GM23338 (cell line): Measurements from ENCODE around the gene GPR55. TPM values are rescaled to one million over a fixed set of nuclear protein-coding genes. Genes with fewer than 3 reads are reported as not detected.

Experiments
- ATAC-seq: fragments of 200-7000 bp; cut with Tn5 transposase; 3 replicates; pipeline ENCODE4 v1.9.1; 2020
- DNase-seq: peaks from one replicate; pipeline ENCODE4 v3.0.0-alpha.2; 2015; ENCODE audit warnings: low spot score
- H2AFZ ChIP-seq: fragments of 200-600 bp; sonication (generic); 2 replicates; pipeline ENCODE4 v1.8.0; 2016; ENCODE audit warnings: antibody characterized with exemption, mild to moderate bottlenecking, moderate library complexity
- H3F3A ChIP-seq: fragments of 200-600 bp; sonication (generic); replicated peaks from 2 replicates; pipeline ENCODE4 v1.8.0; 2017; ENCODE audit warnings: antibody characterized with exemption, mixed run types, low read depth
- H3K27ac ChIP-seq: fragments of 200-600 bp; sonication (generic); 2 replicates; pipeline ENCODE4 v1.6.1; 2016; ENCODE audit warnings: low read depth
- H3K27me3 ChIP-seq: fragments of 200-600 bp; sonication (generic); 2 replicates; pipeline ENCODE4 v1.8.0; 2016; ENCODE audit warnings: mild to moderate bottlenecking, mixed run types, moderate library complexity; ENCODE audit not compliant: insufficient read depth
- H3K36me3 ChIP-seq: fragments of 200-600 bp; sonication (generic); 2 replicates; pipeline ENCODE4 v1.8.0; 2016; ENCODE audit warnings: mild to moderate bottlenecking; ENCODE audit not compliant: insufficient read depth
- H3K4me1 ChIP-seq: fragments of 200-600 bp; sonication (generic); 2 replicates; pipeline ENCODE4 v1.8.0; 2016; ENCODE audit warnings: mild to moderate bottlenecking, moderate library complexity; ENCODE audit not compliant: insufficient read depth
- H3K4me2 ChIP-seq: fragments of 200-600 bp; sonication (generic); 2 replicates; pipeline ENCODE4 v1.7.1; 2017; ENCODE audit warnings: mixed run types
- H3K4me3 ChIP-seq: fragments of 200-600 bp; sonication (generic); 2 replicates; pipeline ENCODE4 v1.6.1; 2016; ENCODE audit warnings: mixed run types
- H3K79me2 ChIP-seq: fragments of 200-600 bp; sonication (generic); replicated peaks from 2 replicates; pipeline ENCODE4 v1.8.0; 2017; ENCODE audit warnings: mild to moderate bottlenecking; ENCODE audit not compliant: insufficient read depth
- H3K9me2 ChIP-seq: fragments of 200-600 bp; sonication (generic); 2 replicates; pipeline ENCODE4 v1.8.0; 2017; ENCODE audit not compliant: insufficient read depth
- H4K20me1 ChIP-seq: fragments of 200-600 bp; sonication (generic); replicated peaks from 2 replicates; pipeline ENCODE4 v1.8.0; 2017; ENCODE audit warnings: mild to moderate bottlenecking; ENCODE audit not compliant: insufficient read depth
- H3K27ac Mint-ChIP-seq: 2 replicates; pipeline ENCODE4 v1.8.0; 2020; ENCODE audit warnings: inconsistent platforms, mild to moderate bottlenecking, moderate library complexity, mixed read lengths
- H3K27me3 Mint-ChIP-seq: 3 replicates; pipeline ENCODE4 v1.8.0; 2022; ENCODE audit warnings: low read depth, mild to moderate bottlenecking, moderate library complexity, mixed read lengths, inconsistent platforms; ENCODE audit not compliant: insufficient read depth, poor library complexity
- H3K36me3 Mint-ChIP-seq: 3 replicates; pipeline ENCODE4 v1.8.0; 2021; ENCODE audit warnings: low read depth, mild to moderate bottlenecking, inconsistent platforms, moderate library complexity, mixed read lengths
- H3K4me1 Mint-ChIP-seq: 3 replicates; pipeline ENCODE4 v1.8.0; 2020; ENCODE audit warnings: mild to moderate bottlenecking, inconsistent platforms, mixed read lengths
- H3K4me3 Mint-ChIP-seq: 3 replicates; pipeline ENCODE4 v1.8.0; 2021; ENCODE audit warnings: moderate library complexity, mild to moderate bottlenecking, inconsistent platforms, mixed read lengths
- H3K9me3 Mint-ChIP-seq: 3 replicates; pipeline ENCODE4 v1.8.0; 2020; ENCODE audit warnings: moderate library complexity, mild to moderate bottlenecking, inconsistent platforms, mixed read lengths
- CTCF ChIP-seq, 2 experiments: fragments of 200-600 bp in 1 of 2; sonication (generic) in 1 of 2; conservative IDR thresholded peaks; 2 replicates each; pipeline versions ENCODE4 v1.5.1 to v1.6.1; 2016 to 2017; ENCODE audit warnings: antibody characterized with exemption in 2 of 2, low read depth in 2 of 2, mild to moderate bottlenecking in 2 of 2, moderate library complexity in 1 of 2
- ETS1 ChIP-seq: IDR thresholded peaks from 2 replicates; pipeline ENCODE4 v1.6.1; 2016; ENCODE audit warnings: antibody characterized with exemption
- EZH2 ChIP-seq: fragments of 200-600 bp; sonication (generic); IDR thresholded peaks from one replicate; pipeline ENCODE4 v1.8.0; 2017; ENCODE audit warnings: antibody characterized with exemption, mild to moderate bottlenecking, low read depth; ENCODE audit not compliant: unreplicated experiment
- EZH2phosphoT487 ChIP-seq: fragments of 200-600 bp; sonication (generic); IDR thresholded peaks from one replicate; pipeline ENCODE4 v1.8.1; 2018; ENCODE audit warnings: antibody characterized with exemption; ENCODE audit not compliant: unreplicated experiment
- NANOG ChIP-seq: IDR thresholded peaks from 2 replicates; pipeline ENCODE4 v1.6.1; 2016; ENCODE audit warnings: antibody characterized with exemption, borderline replicate concordance
- REST ChIP-seq: IDR thresholded peaks from one replicate; pipeline ENCODE4 v1.6.1; 2018; ENCODE audit warnings: antibody characterized with exemption; ENCODE audit not compliant: unreplicated experiment
- ZNF331 ChIP-seq: fragments of 250-450 bp; sonication (Bioruptor Pico); IDR thresholded peaks from 2 replicates; pipeline ENCODE4 v1.5.0; 2020; ENCODE audit warnings: low read depth, mild to moderate bottlenecking, moderate library complexity
- ZNF462 ChIP-seq: fragments of 250-450 bp; sonication (Bioruptor Pico); IDR thresholded peaks from 2 replicates; pipeline ENCODE4 v1.5.0; 2020; ENCODE audit warnings: mild to moderate bottlenecking, moderate library complexity
- polyA plus RNA-seq: library from polyadenylated mRNA; unstranded; fragments of >200 nt; fragmentation: Nextera tagmentation; extraction: Ambion mirVana; gene quantifications from 2 replicates; pipeline ENCODE4 v1.2.1, GENCODE V29; 2016
- total RNA-seq: library from RNA; depleted of rRNA; stranded (reverse); fragments of >200 nt; shearing (Covaris generic); gene quantifications from 2 replicates; pipeline ENCODE4 v1.2.3, GENCODE V29; 2014

Gene GPR55
- total and polyA plus RNA-seq, 2 experiments from 2014 or later = not detected

GRCh38 chr2:230899287-230899686 is 25.8 kb downstream of the GPR55 start:
- Mint-ChIP-seq H3K4me1 (peaks cover 38% of the 10 kb centered on the region), H3K4me3 (no peak overlapping the region), H3K36me3 (no peaks in the 10 kb centered on the region), H3K27me3 (peaks cover 6% of the 10 kb centered on the region), H3K27ac (no peak overlapping the region), H3K9me3 (no peaks in the 10 kb centered on the region)
- no peaks in the 10 kb centered on the region for H4K20me1 ChIP-seq
- peak overlapping the region; percentile 85 for H2AFZ ChIP-seq
- TF ChIP-seq ZNF462 (CRISPR knock-in tag) = no peak
- no peak for TF ChIP-seq NANOG
- TF ChIP-seq CTCF (conservative IDR thresholded peaks at IDR 0.05; ENCODE audit: low read depth in 2 of 2) = no peak
- no peak for TF ChIP-seq ETS1
- TF ChIP-seq ZNF331 (CRISPR knock-in tag) = no peak
- no peak for TF ChIP-seq REST
- TF ChIP-seq EZH2 = no peak
- TF ChIP-seq EZH2phosphoT487 = no peak
- no peaks in the 10 kb centered on the region for H3K9me2 ChIP-seq
- H3K4me3 ChIP-seq = no peak overlapping the region
- H3K4me2 ChIP-seq = peak overlapping the region; percentile 35
- ATAC-seq (peak; percentile 37), DNase-seq (peak; percentile 60)
- H3K27ac ChIP-seq = no peak overlapping the region
- H3K27me3 ChIP-seq = no peaks in the 10 kb centered on the region
- H3F3A ChIP-seq = no peaks in the 10 kb centered on the region
- no peaks in the 10 kb centered on the region for H3K36me3 ChIP-seq
- peaks cover 28% of the 10 kb centered on the region for H3K4me1 ChIP-seq
- H3K79me2 ChIP-seq = no peaks in the 10 kb centered on the region
